ENCODE results near the gene DHRSX. TPM values are rescaled to one million over a fixed set of nuclear protein-coding genes. Genes with fewer than 3 reads are reported as not detected.

Gene DHRSX
- total and polyA plus RNA-seq, 10 of the 15 experiments (the other 5 are each of a cell fraction or from before 2014, with no cell fraction given): 1.7 to 39.5 (median 16.5) TPM

DNA sequence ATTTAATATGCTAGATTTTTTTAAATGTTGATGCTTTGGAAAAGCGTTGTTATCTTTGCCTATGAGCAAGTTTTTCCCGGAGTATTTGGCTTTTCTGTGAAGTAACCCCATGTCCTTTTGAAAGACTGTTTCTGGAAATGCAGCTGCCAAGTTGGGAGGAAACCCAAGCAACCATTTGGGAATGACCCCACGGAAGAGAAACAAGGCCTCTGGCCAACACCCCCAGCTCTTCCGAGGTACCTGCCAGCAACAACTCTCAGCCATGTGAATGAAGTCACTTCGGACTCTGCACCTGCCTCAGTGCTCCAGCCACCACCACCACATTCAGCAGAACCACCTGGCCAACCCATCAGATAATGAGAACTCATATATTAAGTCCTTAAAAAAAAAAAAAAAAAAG lies 36.2 kb upstream of the DHRSX start:
- ChIA-PET CTCF (no interaction called here), POLR2A (no interaction called here), SMC1A (ENCODE audit: uncharacterized antibody, unreplicated experiment) (no interaction called here), RAD21 (ENCODE audit: unreplicated experiment) (no interaction called here)
- intact Hi-C loops (cut with micrococcal nuclease; ENCODE audit: unreplicated experiment): no loop called here
- 68% methylated on average over 5 of the region's 5 CpGs for WGBS (ENCODE audit: insufficient coverage, insufficient replicate concordance, low lambda C conversion rate, missing lambda C conversion rate)
- no TSS peak for BruUV-seq (replicated peaks)
- Histone ChIP-seq H3K4me2 (ENCODE audit: control insufficient read depth, insufficient read depth) (no peak overlapping the region), H3K9me3 (replicated peaks; ENCODE audit: control insufficient read depth, insufficient read depth, low read length) (no peaks in the 10 kb centered on the region; the same call in 2 of the 3 replicates), H4K20me1 (ENCODE audit: control insufficient read depth, insufficient read depth) (no peaks in the 10 kb centered on the region), H3K9ac (ENCODE audit: control insufficient read depth, insufficient read depth, low read length) (no peak overlapping the region), H3K79me2 (ENCODE audit: control insufficient read depth, insufficient read depth, low read length) (no peaks in the 10 kb centered on the region), H3K36me3 (ENCODE audit: control insufficient read depth in 2 of 2, insufficient read depth in 2 of 2, low read length in 1 of 2) (no peaks in the 10 kb centered on the region), H3K4me3 (no peak overlapping the region), H2AFZ (ENCODE audit: control insufficient read depth, low read depth, low read length) (no peak overlapping the region), H3K4me1 (ENCODE audit: control insufficient read depth, insufficient read depth, low read length) (no peaks in the 10 kb centered on the region), H3K27me3 (replicated peaks in 1 of 2; ENCODE audit: control insufficient read depth in 2 of 2, insufficient read depth in 2 of 2, low read length in 1 of 2) (no peaks in the 10 kb centered on the region), H3K27ac (ENCODE audit: control insufficient read depth, insufficient read depth) (no peak overlapping the region)
- FAIRE-seq: no peak
- in situ Hi-C loops (cut with MboI): no loop called here
- TF ChIP-seq SMAD5 (IDR thresholded peaks at IDR 0.05; ENCODE audit: low read depth): no peak
- TF ChIP-seq, protein P1, sequence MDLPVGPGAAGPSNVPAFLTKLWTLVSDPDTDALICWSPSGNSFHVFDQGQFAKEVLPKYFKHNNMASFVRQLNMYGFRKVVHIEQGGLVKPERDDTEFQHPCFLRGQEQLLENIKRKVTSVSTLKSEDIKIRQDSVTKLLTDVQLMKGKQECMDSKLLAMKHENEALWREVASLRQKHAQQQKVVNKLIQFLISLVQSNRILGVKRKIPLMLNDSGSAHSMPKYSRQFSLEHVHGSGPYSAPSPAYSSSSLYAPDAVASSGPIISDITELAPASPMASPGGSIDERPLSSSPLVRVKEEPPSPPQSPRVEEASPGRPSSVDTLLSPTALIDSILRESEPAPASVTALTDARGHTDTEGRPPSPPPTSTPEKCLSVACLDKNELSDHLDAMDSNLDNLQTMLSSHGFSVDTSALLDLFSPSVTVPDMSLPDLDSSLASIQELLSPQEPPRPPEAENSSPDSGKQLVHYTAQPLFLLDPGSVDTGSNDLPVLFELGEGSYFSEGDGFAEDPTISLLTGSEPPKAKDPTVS (IDR thresholded peaks at IDR 0.05; ENCODE audit: low read depth, low read length): no peak
- TF ChIP-seq, protein P2, sequence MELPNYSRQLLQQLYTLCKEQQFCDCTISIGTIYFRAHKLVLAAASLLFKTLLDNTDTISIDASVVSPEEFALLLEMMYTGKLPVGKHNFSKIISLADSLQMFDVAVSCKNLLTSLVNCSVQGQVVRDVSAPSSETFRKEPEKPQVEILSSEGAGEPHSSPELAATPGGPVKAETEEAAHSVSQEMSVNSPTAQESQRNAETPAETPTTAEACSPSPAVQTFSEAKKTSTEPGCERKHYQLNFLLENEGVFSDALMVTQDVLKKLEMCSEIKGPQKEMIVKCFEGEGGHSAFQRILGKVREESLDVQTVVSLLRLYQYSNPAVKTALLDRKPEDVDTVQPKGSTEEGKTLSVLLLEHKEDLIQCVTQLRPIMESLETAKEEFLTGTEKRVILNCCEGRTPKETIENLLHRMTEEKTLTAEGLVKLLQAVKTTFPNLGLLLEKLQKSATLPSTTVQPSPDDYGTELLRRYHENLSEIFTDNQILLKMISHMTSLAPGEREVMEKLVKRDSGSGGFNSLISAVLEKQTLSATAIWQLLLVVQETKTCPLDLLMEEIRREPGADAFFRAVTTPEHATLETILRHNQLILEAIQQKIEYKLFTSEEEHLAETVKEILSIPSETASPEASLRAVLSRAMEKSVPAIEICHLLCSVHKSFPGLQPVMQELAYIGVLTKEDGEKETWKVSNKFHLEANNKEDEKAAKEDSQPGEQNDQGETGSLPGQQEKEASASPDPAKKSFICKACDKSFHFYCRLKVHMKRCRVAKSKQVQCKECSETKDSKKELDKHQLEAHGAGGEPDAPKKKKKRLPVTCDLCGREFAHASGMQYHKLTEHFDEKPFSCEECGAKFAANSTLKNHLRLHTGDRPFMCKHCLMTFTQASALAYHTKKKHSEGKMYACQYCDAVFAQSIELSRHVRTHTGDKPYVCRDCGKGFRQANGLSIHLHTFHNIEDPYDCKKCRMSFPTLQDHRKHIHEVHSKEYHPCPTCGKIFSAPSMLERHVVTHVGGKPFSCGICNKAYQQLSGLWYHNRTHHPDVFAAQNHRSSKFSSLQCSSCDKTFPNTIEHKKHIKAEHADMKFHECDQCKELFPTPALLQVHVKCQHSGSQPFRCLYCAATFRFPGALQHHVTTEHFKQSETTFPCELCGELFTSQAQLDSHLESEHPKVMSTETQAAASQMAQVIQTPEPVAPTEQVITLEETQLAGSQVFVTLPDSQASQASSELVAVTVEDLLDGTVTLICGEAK (IDR thresholded peaks at IDR 0.05; ENCODE audit: borderline replicate concordance): no peak
- TF ChIP-seq SIN3A (IDR thresholded peaks at IDR 0.05; ENCODE audit: low read depth, low read length): no peak
- no peak for TF ChIP-seq TCF12 (IDR thresholded peaks at IDR 0.05; ENCODE audit: low read depth, low read length)
- TF ChIP-seq RBBP5 (conservative IDR thresholded peaks at IDR 0.05): no peak
- TF ChIP-seq NRF1 (conservative IDR thresholded peaks at IDR 0.05; ENCODE audit: low read depth, low read length): no peak
- TF ChIP-seq JUND (IDR thresholded peaks at IDR 0.05; ENCODE audit: low read depth, low read length): no peak
- no peak for TF ChIP-seq ZNF384 (IDR thresholded peaks at IDR 0.05; ENCODE audit: borderline replicate concordance, low read depth, low read length)
- no peak for TF ChIP-seq SMARCA5 (IDR thresholded peaks at IDR 0.05)
- TF ChIP-seq ASH2L (IDR thresholded peaks at IDR 0.05; ENCODE audit: borderline replicate concordance, low read depth): no peak
- no peak for TF ChIP-seq JUNB (IDR thresholded peaks at IDR 0.05)
- no peak for TF ChIP-seq SP1 (IDR thresholded peaks at IDR 0.05; ENCODE audit: low read depth, low read length)
- DNase-seq (ENCODE audit: low read depth, low spot score): no peak
- no peak for ATAC-seq
